ENCODE results near the gene FGFR2.
A peak's percentile ranks its signal among the peaks of the same experiment; 100 is the strongest.

Gene FGFR2

DNA sequence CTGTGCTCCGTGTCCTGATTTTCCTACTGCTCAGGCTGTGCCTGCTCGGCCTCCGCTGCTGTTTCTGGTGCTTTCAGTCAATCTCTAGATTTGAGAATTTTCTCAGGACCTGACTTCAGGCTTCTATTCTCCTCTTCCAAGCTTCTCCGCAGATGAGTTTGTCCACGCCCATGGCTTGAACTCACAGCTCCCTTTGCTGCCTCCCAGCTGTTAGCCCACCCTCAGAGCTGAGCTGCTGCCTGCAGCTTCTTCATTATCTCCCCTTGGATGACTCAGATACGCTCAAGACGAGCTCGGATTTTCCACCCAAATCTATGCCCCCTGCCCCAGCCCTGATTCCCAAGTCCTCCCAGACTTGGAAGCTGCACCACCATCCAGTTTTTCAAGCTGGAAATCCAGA, 104.7 kb downstream of the FGFR2 start:
- no peak for DNase-seq (ENCODE audit: low spot score)

- peak; percentile 14 for DNase-seq (ENCODE audit: low spot score)
These were observed 107.2 kb downstream of the FGFR2 start for GRCh38 chr10:121490871-121491519.

DNA sequence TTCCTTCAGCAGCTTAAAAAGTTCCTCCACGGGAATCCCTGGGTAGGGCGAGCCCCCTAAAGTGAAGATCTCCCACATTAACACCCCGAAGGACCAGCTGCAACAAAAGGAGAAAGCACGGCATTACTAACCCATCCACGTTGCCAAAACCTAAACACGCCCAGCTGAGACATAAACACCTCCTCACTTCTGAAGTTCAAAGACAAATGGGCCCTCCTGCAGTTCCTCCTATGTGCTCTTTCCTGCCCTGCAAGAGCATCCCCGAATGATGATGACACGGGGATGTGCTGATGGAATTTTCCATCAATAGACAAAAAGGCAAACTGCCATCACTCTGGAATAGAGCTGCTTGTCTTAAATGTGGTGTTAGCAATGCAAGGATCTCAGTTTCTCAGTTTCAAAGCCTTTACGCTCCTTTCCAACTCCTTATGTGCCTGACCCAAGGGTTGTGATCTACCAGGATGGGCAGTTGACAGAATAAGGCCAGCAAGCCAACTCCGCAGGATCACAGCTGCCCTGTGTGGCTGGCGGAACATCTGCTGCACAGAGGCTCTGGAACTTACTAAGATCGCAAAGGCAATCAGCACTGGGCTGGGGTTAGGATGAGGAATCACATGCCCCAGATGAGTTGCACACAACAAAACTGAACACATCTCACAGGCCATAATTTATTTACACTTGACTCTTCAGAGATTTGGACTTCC, 112.7 kb downstream of the FGFR2 start:
- DNase-seq (ENCODE audit: low spot score), result no peak

DNA sequence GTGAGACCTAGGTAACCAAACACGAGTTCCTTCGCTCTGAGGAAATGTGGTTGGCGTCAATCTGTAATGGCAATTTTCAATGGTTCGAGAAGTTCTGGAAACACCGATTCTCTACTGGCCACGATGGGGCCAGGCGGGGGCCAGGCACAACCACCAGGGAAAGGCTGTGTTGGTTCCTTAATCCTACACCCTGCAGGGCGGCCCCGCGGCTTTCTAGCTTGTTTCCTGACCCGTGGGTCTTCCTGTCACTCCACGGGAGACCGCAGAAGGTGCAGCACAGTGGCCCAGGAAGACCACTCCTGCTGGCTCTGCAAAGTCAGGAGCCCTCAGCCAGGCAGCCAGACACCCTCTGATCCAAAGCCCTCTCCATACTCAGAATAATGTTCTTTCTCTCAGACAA, 113.4 kb downstream of the FGFR2 start:
- DNase-seq (ENCODE audit: low spot score), result no peak

- DNase-seq (ENCODE audit: low spot score), result no peak
These were observed 113.8 kb downstream of the FGFR2 start for GRCh38 chr10:121484401-121484800.

DNA sequence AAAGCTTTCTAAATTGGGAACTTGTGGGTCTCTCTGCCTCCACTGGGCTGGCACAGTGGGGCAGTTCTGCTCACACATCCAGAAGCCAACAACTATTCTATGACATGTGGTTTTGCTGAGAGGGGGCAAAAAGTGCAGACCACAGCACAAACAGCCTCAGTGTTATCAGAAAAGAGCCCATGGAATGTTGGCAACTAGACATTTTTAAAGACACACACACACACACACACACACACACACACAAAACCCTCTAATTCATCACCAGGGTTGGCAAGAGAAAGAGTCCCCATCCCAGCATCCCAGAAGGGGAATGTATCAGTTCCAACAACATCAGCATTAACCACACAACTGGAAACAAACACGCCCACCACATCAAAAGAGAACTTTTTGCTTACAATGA, 117.1 kb downstream of the FGFR2 start:
- peak; percentile 4 for DNase-seq (ENCODE audit: low spot score)

- DNase-seq (ENCODE audit: low spot score), result no peak
These were observed 119.7 kb downstream of the FGFR2 start for GRCh38 chr10:121478556-121478955.

GRCh38 chr10:121469797-121470606, 128.2 kb downstream of the FGFR2 start:
- no peak for DNase-seq (ENCODE audit: low spot score)

- DNase-seq (ENCODE audit: low spot score), result no peak
These were observed 129.5 kb downstream of the FGFR2 start for GRCh38 chr10:121468726-121469125.

- DNase-seq (ENCODE audit: low spot score), result no peak
These were observed 131.8 kb downstream of the FGFR2 start for GRCh38 chr10:121466424-121466823.

- DNase-seq (ENCODE audit: low spot score), result no peak
These were observed 133.0 kb downstream of the FGFR2 start for GRCh38 chr10:121465215-121465614.

DNA sequence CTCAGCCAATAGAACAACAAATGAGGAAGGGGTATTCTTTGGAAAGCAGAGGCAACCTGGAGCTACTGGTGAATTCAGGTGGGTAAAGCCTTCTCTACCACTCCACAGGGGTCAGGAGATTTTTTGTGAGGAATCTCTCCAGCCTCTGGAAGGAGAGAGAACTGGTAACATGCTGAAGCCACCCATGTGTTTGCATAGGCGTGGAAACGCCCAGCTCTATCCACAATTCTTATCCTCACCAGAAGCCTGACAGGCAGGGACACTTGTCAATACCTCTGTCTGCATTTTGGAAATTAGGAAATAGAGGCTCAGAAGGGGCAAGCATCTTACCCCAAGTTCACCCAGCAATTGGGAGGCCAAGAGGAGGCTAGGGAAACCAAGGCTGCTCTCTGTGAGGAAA, 133.7 kb downstream of the FGFR2 start:
- DNase-seq (ENCODE audit: low spot score), result no peak

GRCh38 chr10:121462955-121463354, 135.3 kb downstream of the FGFR2 start:
- DNase-seq (ENCODE audit: low spot score), result no peak

DNA sequence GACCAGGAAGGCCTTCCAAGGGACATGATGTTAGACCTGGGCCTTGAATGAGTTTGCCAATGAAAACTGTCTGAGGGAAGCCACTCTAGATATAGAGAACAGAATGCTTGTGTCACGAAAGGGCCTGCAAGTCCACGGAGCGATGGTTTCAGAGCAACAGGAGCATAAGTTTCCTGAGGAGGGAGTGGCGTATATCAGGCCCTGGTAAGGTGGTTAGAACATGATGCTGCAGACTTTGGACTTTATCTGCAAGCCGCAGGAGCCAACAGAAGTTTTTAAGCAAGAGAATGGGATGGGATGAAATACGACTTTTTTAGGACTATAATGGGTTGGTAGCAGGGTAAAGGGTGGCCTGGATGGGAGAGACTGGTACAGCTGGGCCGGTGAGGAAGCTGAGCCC, 136.0 kb downstream of the FGFR2 start:
- DNase-seq (ENCODE audit: low spot score), result no peak

- DNase-seq (ENCODE audit: low spot score), result no peak
These were observed 136.9 kb downstream of the FGFR2 start for GRCh38 chr10:121461307-121461706.

DNA sequence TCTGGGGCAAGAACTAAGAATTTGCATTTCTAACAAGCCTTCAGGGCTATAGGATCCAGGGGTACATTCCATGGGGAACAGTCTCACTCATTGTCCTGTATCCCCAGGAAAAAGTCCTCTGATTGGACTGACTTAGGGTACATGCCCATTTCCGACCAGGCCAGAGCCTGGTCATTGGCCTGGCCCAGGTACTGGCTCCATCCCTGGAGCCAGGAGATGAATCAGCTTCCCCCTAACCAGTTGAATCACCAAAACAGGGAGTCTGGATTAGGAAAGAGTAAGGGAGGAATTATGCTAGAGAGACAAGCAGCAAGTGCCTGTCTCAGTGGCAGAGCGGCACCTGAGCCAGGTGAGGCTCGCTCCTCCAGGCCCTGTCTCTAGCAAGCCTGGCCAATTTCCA, 137.5 kb downstream of the FGFR2 start:
- no peak for DNase-seq (ENCODE audit: low spot score)

DNA sequence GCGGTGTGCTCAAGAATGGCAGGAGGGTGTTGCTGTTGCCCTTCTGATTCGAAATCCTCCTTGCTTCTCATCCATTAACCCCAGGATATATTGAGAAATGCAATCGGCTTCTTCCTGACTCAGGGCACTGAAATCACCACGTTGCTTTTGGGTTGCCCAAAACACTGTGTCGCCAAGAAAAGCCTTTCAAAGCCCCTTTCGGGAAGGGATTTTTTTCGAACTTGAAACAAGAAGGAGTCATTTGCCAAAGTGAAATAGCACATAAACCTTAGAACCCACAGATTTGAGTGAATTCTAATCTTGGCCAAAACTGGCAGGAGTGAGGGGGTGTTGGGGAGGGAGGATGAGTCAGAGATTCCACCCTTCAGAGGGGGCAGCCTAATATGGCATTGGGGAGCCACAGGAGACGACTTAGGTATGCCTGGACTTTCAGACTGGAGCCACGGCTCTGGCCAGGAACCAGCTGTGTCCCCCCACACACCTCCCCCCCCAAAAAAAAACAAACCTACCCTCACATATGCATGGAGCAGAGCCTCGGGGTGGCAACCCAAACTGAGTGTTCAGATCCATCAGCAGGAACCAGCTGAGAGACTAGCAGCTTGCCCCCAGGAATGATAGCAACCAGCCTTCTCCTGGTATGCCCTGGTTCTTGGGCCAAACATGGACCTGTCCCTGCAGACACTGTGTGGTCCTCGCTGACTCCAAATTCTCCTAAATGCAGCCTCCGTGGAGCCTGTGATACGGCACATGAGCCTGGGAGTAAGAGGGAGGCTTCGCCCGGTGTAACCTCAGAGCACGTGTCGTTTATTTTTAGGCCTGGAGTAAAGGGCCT, 138.4 kb downstream of the FGFR2 start:
- DNase-seq (ENCODE audit: low spot score), result peak; percentile 39

GRCh38 chr10:121459279-121459621, 139.0 kb downstream of the FGFR2 start:
- DNase-seq (ENCODE audit: low spot score), result no peak

- no peak for DNase-seq (ENCODE audit: low spot score)
These were observed 140.5 kb downstream of the FGFR2 start for GRCh38 chr10:121457729-121458128.

- DNase-seq (ENCODE audit: low spot score), result no peak
These were observed 142.9 kb downstream of the FGFR2 start for GRCh38 chr10:121455377-121455776.

- DNase-seq (ENCODE audit: low spot score), result no peak
These were observed 143.5 kb downstream of the FGFR2 start for GRCh38 chr10:121454781-121455180.

DNA sequence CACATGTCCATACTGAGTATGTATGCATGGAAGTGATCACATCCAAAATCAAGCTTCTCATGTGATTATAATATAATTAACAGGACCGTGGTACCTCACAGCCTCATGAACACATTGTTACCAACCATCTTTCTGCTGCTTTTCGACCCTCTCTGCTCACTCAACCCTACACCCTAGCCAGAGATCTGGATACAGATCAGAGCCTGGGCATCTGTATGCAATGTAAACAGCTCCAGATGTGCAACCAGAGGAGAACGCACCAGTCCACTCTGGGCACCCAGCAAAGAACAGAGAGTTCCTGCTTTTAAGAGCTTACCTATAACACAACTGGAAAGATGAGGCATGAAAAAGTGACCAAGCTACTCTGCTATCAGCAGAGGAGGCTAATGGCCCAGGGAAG, 145.1 kb downstream of the FGFR2 start:
- no peak for DNase-seq (ENCODE audit: low spot score)

All from AG08395 (cell line).